ENCODE results near the gene RNF38. TPM values are rescaled to one million over a fixed set of nuclear protein-coding genes. Genes with fewer than 3 reads are reported as not detected.
A peak's percentile ranks its signal among the peaks of the same experiment; 100 is the strongest.

RNF38 gene
- total RNA-seq, 2 experiments from 2014 or later, result 9.0 to 25.5 TPM

- Histone ChIP-seq H3K9me3 (ENCODE audit: low read length) (peaks cover 5% of the 10 kb centered on the region; the same call in 1 of the 2 replicates), H3K27ac (ENCODE audit: low read depth, low read length, poor library complexity, severe bottlenecking) (no peak overlapping the region), H3K4me2 (ENCODE audit: low read length) (no peak overlapping the region), H4K20me1 (ENCODE audit: insufficient read depth, low read length) (no peaks in the 10 kb centered on the region), H3K79me2 (ENCODE audit: insufficient read depth, low read depth, low read length) (peaks cover 3% of the 10 kb centered on the region; the same call in 1 of the 2 replicates), H3K4me1 (ENCODE audit: insufficient read depth, low read length, poor library complexity, severe bottlenecking) (peaks cover 29% of the 10 kb centered on the region), H2AFZ (ENCODE audit: low read length) (no peak overlapping the region), H3K4me3 (ENCODE audit: low read depth, low read length, poor library complexity, severe bottlenecking) (no peak overlapping the region), H3K9me2 (ENCODE audit: insufficient read depth, low read length) (no peaks in the 10 kb centered on the region), H3K36me3 (ENCODE audit: insufficient read depth, low read length) (peaks cover 93% of the 10 kb centered on the region)
- intact Hi-C loops (cut with micrococcal nuclease; ENCODE audit: unreplicated experiment), result no loop called here
- no peak for DNase-seq (ENCODE audit: low spot score)
- TF ChIP-seq EZH2phosphoT487 (IDR thresholded peaks at IDR 0.05; ENCODE audit: borderline replicate concordance, low read depth, low read length), result no peak
- no peak for TF ChIP-seq CTCF (conservative IDR thresholded peaks at IDR 0.05; ENCODE audit: low read length)
- ChIA-PET POLR2A (interaction anchor here (1.3 to 1.8 kb wide), 2 partner anchors 30 to 87 kb away, joined by 3 to 5 read pairs; partner anchors contain the start of gene GNE), CTCF (ENCODE audit: unreplicated experiment) (no interaction called here)
- BruUV-seq (replicated peaks), result no TSS peak
Measured at GRCh38 chr9:36345103-36345846, 54.8 kb downstream of the RNF38 start.

- Histone ChIP-seq H3K4me2 (ENCODE audit: low read length) (peak overlapping the region; percentile 36), H3K27ac (ENCODE audit: low read depth, low read length, poor library complexity, severe bottlenecking) (peak overlapping the region; percentile 74), H3K4me3 (ENCODE audit: low read depth, low read length, poor library complexity, severe bottlenecking) (peak overlapping the region; percentile 5), H3K4me1 (ENCODE audit: insufficient read depth, low read length, poor library complexity, severe bottlenecking) (peaks cover 32% of the 10 kb centered on the region), H2AFZ (ENCODE audit: low read length) (no peak overlapping the region), H3K79me2 (ENCODE audit: insufficient read depth, low read depth, low read length) (peaks cover 3% of the 10 kb centered on the region; the same call in 1 of the 2 replicates), H3K9me3 (ENCODE audit: low read length) (peaks cover 5% of the 10 kb centered on the region; the same call in 1 of the 2 replicates), H4K20me1 (ENCODE audit: insufficient read depth, low read length) (no peaks in the 10 kb centered on the region), H3K36me3 (ENCODE audit: insufficient read depth, low read length) (peaks cover 94% of the 10 kb centered on the region), H3K9me2 (ENCODE audit: insufficient read depth, low read length) (no peaks in the 10 kb centered on the region)
- TF ChIP-seq EZH2phosphoT487 (IDR thresholded peaks at IDR 0.05; ENCODE audit: borderline replicate concordance, low read depth, low read length) (no peak), CTCF (conservative IDR thresholded peaks at IDR 0.05; ENCODE audit: low read length) (no peak)
- BruUV-seq (replicated peaks), result no TSS peak
- CTCF ChIA-PET (ENCODE audit: unreplicated experiment), result interaction anchor here (0.6 kb wide), 1 partner anchor 307 kb away, joined by 3 read pairs; no protein-coding TSS in a partner anchor
- intact Hi-C loops (cut with micrococcal nuclease; ENCODE audit: unreplicated experiment), result no loop called here
- peak; percentile 65 for DNase-seq (ENCODE audit: low spot score)
- POLR2A ChIA-PET, result interaction anchor here (1.0 to 1.4 kb wide), 3 partner anchors 10 to 92 kb away, joined by 3 to 5 read pairs (median 3); no protein-coding TSS in a partner anchor
Measured at GRCh38 chr9:36341936-36342577, 58.0 kb downstream of the RNF38 start.
